Activated CD4-positive, alpha-beta T cell treated with anti-CD3 and anti-CD28 coated beads, Interleukin-2, amount 50 U/mL, for 16 hours (primary cell): Measurements from ENCODE around the gene CHST8.
"Not testable (repeated sequence)": the region's sequence is repeated elsewhere in the genome, so short reads cannot be mapped to it uniquely, and the experiment has no call there.

Experiments used
- DNase-seq: peaks from one replicate; pipeline ENCODE4 v3.0.0-alpha.2; 2020

The CHST8 gene

DNA sequence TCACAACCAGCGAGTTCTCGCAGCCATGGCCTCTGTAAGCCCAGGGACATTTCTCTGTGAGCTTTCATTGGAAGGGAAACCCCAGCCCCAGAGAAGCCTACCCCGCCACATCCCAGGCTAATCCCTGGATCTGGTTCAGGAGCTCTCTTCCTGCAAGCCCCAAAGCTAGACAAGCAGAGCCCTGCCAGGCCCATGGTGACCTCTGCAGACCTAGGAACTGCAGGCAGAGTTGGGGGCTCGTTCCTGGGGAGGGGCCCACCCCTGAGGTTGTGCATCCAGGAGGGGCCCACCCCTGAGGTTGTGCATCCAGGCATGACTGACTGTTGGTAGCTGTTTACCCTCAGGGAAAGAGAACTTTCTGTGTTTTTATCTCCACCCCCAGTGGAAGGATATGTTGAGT lies 196.7 kb downstream of the CHST8 start:
- DNase-seq: no peak

DNA sequence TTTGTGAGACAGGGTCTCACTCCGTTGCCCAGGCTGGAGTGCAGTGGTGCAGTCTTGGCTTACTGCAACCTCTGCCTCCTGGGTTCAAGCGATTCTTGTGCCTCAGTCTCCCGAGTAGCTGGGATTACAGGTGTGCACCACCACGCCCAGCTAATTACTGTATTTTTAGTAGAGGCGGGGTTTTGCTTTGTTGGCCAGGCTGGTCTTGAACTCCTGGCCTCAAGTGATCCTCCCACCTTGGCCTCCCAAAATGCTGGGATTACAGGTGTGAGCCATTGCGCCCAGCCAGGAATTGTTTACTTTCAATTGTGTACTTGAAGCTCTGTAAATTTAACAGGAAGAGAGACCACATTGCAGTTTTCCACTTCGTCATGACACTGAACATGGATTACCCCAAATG lies 197.3 kb downstream of the CHST8 start:
- DNase-seq: not testable (repeated sequence)

DNA sequence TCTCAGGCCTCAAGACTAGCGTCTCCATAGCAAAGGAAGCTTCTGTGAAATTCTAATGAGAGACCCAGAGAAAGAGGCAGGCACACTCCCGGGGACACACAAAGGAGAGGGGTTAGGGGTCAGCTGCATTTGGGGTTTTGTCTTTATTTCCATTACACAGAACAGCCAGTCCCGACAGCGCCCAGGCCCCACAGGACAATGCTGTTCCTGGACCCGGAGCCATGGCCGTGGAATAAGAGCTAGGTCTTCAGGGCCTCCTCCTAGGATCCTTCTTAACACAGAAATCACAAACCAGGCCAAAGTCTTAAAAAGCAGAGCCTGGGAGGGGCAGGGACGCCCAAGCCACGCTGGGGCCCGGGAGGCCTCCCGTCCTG lies 197.7 kb downstream of the CHST8 start:
- no peak for DNase-seq

DNA sequence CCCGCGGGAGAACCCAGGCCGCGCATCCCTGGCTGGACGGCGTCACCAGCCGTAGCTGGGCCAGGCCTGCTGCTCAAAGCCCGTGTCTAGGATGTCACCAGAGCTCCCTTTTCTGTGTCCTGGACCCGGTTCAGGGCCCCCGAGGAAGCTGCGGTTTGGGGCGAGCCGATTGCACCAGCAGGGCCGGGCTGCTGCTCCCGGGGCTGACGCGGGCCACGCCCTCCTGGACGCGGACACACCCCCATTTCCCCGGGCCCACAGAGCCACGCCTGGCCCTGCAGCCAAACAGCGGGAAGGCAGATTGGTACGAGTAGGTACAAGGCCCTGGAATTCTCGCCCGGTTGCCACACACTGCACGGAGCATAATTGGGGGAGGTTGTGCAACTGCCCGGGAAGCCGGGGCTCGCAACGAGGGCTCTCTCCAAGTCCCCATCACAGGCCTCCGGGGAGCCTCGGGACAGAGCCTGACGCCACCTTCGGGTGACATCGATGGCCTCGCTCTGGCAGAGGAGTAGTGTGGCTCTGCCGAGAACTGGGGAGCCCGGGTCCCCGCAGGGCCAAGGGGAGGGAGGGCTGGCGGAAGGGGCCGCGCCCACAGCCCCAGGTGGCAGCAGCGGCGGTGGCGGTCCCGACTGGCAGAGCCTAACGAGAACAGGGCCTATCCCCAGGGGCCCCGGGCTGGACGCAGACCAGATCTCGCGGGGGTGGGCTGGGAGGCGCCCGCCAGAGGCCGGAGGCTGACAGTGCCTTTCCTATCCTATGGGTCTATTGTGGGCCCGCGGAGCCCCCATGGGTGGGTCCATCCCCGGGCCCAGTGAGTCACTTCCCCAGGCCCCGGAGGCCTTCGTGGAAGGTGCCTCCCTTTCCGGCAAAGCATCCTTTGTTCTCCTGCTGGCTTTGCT lies 198.4 kb downstream of the CHST8 start:
- DNase-seq: peak; percentile 82

DNA sequence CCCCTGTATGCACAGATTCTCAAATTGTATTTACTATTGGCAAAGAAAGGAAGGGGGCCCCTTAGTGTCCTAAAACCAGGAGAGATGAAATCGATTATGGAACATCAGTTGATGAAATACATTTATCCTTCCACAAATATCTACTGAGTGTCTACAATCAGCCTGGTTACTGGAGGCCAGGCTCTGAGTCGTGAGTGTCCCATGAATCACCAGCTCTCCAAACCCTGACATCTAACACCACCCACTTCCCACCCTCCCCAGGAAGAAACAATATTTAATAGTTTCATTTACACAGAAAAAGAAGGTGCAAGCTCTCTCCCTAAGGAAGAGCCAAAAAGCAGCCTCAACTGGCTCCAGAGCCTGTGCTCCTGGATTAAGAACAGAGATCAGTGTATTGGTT lies 200.1 kb downstream of the CHST8 start:
- no peak for DNase-seq
